ENCODE data around the gene SCYL1.

The SCYL1 gene

DNA sequence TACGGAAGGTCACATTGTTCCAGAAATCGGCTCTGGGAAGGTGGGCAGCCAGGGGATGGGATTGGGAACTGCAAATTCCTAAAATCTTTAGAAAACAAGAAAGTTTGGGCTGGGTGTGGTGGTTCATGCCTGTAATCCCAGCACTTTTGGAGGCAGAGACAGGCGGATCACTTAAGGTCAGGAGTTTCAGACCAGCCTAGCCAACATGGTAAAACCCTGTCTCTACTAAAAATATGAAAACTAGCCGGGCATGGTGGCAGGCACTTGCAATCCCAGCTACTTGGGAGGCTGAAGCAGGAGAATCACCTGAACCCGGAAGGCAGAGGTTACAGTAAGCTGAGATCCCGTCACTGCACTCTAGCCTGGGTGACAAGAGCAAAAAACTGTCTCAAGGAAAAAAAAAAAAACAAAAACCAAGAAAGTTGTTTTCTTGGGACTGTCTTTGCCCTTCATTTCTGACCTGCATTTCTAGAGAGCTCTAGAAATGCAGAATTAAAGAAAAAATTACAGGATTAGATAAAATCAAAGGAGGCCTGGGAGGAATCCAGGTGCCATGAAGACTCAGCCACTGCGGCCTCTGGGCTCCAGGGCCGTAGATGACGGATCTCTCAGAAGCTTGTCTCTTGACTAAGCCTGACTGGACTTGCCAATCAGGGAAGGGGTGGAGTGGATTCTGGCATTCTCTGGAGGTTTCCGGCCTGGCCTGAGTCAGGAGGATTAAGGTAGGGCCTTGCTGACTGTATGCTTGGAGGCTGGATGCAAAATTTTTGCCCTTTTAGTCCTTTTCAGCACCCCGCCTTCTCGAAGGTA is 31.3 kb upstream of the SCYL1 start:
- peak; percentile 99 for DNase-seq

DNA sequence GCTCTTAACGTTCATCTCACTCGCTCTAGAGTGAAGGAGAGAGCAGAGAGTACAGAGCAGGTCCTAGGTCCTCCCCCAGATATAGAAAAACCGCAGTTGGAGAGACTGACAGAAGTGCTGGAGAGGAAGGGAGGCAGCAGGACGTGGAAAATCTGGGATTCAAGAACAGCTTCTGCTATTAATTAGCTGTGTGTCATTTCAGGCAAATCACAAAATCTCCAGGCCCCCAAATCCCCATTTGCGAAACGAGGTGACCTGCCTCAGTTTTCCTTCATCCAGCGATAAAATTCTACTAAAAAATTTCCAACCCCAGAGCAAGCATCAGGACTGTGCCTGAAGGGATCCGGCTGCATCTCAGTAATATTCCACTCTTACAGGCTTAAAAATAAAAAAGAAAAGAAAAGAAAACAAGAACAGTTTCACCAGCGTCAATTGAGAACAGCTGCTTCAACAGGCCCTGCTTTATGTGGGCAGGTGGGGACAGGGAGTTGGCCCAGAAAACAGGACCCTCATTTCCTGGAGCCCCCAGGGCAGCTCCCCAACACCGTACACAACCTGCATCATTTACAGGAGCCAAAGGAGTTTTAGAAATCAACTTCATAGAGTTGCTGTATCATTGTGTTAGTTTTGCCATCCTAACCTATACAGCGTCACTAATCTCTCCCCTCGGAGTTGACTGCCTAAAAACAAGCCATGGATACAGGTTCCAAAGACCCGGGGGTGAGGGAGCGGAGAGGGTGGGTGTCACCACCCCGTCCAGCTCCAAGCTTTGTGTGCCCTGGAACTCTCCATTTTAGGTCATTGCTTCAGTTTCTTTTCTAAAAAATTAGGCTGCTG is 28.4 kb upstream of the SCYL1 start:
- DNase-seq, result no peak

DNA sequence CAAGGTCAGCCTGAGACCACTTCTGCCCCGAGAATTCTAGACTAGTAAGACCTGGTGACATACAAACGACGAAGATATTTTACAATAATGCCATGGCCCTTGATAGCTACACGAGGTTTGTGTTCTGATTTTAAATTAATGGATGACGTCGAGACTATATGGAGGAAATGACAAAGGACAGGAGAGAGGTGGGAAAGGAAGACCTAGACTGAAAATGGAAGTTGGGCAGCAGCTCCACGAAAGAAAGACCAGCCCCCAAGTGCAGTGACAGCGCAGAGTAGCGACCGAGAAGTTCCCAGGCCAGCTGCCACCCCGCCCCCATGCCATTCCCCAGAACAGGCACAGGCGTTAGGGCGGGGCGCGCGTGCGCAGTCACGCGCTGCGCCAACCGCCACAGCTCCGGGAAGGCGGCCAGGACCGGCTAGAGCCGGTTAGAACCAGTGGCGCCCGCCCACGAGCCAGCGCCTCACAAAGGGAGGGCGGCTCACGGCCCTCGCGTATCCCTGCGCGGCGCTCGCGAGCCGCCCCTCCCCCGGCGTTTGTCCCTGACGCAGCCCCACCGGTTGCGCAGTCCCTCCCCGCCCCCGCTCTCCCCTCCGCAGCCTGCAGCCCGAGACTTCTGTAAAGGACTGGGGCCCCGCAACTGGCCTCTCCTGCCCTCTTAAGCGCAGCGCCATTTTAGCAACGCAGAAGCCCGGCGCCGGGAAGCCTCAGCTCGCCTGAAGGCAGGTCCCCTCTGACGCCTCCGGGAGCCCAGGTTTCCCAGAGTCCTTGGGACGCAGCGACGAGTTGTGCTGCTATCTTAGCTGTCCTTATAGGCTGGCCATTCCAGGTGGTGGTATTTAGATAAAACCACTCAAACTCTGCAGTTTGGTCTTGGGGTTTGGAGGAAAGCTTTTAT is 27.5 kb upstream of the SCYL1 start:
- DNase-seq, result peak; percentile 96

DNA sequence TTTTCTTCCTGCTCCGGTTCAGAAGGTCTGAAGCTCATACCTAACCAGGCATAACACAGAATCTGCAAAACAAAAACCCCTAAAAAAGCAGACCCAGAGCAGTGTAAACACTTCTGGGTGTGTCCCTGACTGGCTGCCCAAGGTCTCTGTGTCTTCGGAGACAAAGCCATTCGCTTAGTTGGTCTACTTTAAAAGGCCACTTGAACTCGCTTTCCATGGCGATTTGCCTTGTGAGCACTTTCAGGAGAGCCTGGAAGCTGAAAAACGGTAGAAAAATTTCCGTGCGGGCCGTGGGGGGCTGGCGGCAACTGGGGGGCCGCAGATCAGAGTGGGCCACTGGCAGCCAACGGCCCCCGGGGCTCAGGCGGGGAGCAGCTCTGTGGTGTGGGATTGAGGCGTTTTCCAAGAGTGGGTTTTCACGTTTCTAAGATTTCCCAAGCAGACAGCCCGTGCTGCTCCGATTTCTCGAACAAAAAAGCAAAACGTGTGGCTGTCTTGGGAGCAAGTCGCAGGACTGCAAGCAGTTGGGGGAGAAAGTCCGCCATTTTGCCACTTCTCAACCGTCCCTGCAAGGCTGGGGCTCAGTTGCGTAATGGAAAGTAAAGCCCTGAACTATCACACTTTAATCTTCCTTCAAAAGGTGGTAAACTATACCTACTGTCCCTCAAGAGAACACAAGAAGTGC is 26.7 kb upstream of the SCYL1 start:
- no peak for DNase-seq

DNA sequence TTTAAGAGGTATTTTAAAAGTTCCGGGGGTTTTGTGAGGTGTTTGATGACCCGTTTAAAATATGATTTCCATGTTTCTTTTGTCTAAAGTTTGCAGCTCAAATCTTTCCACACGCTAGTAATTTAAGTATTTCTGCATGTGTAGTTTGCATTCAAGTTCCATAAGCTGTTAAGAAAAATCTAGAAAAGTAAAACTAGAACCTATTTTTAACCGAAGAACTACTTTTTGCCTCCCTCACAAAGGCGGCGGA is 26.2 kb upstream of the SCYL1 start:
- DNase-seq, result no peak

DNA sequence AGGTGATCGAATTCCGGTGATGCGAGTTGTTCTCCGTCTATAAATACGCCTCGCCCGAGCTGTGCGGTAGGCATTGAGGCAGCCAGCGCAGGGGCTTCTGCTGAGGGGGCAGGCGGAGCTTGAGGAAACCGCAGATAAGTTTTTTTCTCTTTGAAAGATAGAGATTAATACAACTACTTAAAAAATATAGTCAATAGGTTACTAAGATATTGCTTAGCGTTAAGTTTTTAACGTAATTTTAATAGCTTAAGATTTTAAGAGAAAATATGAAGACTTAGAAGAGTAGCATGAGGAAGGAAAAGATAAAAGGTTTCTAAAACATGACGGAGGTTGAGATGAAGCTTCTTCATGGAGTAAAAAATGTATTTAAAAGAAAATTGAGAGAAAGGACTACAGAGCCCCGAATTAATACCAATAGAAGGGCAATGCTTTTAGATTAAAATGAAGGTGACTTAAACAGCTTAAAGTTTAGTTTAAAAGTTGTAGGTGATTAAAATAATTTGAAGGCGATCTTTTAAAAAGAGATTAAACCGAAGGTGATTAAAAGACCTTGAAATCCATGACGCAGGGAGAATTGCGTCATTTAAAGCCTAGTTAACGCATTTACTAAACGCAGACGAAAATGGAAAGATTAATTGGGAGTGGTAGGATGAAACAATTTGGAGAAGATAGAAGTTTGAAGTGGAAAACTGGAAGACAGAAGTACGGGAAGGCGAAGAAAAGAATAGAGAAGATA is 25.7 kb upstream of the SCYL1 start, which contains the start of gene MALAT1:
TSS of gene MALAT1 (plus strand) at position 69 of the 736 bp plus-strand sequence.
- DNase-seq, result peak; percentile 76

DNA sequence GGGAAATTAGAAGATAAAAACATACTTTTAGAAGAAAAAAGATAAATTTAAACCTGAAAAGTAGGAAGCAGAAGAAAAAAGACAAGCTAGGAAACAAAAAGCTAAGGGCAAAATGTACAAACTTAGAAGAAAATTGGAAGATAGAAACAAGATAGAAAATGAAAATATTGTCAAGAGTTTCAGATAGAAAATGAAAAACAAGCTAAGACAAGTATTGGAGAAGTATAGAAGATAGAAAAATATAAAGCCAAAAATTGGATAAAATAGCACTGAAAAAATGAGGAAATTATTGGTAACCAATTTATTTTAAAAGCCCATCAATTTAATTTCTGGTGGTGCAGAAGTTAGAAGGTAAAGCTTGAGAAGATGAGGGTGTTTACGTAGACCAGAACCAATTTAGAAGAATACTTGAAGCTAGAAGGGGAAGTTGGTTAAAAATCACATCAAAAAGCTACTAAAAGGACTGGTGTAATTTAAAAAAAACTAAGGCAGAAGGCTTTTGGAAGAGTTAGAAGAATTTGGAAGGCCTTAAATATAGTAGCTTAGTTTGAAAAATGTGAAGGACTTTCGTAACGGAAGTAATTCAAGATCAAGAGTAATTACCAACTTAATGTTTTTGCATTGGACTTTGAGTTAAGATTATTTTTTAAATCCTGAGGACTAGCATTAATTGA is 25.0 kb upstream of the SCYL1 start:
- DNase-seq, result no peak

DNA sequence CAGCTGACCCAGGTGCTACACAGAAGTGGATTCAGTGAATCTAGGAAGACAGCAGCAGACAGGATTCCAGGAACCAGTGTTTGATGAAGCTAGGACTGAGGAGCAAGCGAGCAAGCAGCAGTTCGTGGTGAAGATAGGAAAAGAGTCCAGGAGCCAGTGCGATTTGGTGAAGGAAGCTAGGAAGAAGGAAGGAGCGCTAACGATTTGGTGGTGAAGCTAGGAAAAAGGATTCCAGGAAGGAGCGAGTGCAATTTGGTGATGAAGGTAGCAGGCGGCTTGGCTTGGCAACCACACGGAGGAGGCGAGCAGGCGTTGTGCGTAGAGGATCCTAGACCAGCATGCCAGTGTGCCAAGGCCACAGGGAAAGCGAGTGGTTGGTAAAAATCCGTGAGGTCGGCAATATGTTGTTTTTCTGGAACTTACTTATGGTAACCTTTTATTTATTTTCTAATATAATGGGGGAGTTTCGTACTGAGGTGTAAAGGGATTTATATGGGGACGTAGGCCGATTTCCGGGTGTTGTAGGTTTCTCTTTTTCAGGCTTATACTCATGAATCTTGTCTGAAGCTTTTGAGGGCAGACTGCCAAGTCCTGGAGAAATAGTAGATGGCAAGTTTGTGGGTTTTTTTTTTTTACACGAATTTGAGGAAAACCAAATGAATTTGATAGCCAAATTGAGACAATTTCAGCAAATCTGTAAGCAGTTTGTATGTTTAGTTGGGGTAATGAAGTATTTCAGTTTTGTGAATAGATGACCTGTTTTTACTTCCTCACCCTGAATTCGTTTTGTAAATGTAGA is 24.3 kb upstream of the SCYL1 start:
- no peak for DNase-seq

DNA sequence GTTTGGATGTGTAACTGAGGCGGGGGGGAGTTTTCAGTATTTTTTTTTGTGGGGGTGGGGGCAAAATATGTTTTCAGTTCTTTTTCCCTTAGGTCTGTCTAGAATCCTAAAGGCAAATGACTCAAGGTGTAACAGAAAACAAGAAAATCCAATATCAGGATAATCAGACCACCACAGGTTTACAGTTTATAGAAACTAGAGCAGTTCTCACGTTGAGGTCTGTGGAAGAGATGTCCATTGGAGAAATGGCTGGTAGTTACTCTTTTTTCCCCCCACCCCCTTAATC is 23.8 kb upstream of the SCYL1 start:
- no peak for DNase-seq

DNA sequence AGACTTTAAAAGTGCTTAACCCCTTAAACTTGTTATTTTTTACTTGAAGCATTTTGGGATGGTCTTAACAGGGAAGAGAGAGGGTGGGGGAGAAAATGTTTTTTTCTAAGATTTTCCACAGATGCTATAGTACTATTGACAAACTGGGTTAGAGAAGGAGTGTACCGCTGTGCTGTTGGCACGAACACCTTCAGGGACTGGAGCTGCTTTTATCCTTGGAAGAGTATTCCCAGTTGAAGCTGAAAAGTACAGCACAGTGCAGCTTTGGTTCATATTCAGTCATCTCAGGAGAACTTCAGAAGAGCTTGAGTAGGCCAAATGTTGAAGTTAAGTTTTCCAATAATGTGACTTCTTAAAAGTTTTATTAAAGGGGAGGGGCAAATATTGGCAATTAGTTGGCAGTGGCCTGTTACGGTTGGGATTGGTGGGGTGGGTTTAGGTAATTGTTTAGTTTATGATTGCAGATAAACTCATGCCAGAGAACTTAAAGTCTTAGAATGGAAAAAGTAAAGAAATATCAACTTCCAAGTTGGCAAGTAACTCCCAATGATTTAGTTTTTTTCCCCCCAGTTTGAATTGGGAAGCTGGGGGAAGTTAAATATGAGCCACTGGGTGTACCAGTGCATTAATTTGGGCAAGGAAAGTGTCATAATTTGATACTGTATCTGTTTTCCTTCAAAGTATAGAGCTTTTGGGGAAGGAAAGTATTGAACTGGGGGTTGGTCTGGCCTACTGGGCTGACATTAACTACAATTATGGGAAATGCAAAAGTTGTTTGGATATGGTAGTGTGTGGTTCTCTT is 23.2 kb upstream of the SCYL1 start:
- DNase-seq, result peak; percentile 31

DNA sequence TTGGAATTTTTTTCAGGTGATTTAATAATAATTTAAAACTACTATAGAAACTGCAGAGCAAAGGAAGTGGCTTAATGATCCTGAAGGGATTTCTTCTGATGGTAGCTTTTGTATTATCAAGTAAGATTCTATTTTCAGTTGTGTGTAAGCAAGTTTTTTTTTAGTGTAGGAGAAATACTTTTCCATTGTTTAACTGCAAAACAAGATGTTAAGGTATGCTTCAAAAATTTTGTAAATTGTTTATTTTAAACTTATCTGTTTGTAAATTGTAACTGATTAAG is 22.7 kb upstream of the SCYL1 start:
- DNase-seq, result no peak

DNA sequence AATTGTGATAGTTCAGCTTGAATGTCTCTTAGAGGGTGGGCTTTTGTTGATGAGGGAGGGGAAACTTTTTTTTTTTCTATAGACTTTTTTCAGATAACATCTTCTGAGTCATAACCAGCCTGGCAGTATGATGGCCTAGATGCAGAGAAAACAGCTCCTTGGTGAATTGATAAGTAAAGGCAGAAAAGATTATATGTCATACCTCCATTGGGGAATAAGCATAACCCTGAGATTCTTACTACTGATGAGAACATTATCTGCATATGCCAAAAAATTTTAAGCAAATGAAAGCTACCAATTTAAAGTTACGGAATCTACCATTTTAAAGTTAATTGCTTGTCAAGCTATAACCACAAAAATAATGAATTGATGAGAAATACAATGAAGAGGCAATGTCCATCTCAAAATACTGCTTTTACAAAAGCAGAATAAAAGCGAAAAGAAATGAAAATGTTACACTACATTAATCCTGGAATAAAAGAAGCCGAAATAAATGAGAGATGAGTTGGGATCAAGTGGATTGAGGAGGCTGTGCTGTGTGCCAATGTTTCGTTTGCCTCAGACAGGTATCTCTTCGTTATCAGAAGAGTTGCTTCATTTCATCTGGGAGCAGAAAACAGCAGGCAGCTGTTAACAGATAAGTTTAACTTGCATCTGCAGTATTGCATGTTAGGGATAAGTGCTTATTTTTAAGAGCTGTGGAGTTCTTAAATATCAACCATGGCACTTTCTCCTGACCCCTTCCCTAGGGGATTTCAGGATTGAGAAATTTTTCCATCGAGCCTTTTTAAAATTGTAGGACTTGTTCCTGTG is 22.1 kb upstream of the SCYL1 start:
- DNase-seq, result no peak

DNA sequence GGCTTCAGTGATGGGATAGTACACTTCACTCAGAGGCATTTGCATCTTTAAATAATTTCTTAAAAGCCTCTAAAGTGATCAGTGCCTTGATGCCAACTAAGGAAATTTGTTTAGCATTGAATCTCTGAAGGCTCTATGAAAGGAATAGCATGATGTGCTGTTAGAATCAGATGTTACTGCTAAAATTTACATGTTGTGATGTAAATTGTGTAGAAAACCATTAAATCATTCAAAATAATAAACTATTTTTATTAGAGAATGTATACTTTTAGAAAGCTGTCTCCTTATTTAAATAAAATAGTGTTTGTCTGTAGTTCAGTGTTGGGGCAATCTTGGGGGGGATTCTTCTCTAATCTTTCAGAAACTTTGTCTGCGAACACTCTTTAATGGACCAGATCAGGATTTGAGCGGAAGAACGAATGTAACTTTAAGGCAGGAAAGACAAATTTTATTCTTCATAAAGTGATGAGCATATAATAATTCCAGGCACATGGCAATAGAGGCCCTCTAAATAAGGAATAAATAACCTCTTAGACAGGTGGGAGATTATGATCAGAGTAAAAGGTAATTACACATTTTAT is 21.4 kb upstream of the SCYL1 start:
- DNase-seq, result no peak

DNA sequence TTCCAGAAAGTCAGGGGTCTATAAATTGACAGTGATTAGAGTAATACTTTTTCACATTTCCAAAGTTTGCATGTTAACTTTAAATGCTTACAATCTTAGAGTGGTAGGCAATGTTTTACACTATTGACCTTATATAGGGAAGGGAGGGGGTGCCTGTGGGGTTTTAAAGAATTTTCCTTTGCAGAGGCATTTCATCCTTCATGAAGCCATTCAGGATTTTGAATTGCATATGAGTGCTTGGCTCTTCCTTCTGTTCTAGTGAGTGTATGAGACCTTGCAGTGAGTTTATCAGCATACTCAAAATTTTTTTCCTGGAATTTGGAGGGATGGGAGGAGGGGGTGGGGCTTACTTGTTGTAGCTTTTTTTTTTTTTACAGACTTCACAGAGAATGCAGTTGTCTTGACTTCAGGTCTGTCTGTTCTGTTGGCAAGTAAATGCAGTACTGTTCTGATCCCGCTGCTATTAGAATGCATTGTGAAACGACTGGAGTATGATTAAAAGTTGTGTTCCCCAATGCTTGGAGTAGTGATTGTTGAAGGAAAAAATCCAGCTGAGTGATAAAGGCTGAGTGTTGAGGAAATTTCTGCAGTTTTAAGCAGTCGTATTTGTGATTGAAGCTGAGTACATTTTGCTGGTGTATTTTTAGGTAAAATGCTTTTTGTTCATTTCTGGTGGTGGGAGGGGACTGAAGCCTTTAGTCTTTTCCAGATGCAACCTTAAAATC is 20.8 kb upstream of the SCYL1 start:
- DNase-seq, result peak; percentile 36

DNA sequence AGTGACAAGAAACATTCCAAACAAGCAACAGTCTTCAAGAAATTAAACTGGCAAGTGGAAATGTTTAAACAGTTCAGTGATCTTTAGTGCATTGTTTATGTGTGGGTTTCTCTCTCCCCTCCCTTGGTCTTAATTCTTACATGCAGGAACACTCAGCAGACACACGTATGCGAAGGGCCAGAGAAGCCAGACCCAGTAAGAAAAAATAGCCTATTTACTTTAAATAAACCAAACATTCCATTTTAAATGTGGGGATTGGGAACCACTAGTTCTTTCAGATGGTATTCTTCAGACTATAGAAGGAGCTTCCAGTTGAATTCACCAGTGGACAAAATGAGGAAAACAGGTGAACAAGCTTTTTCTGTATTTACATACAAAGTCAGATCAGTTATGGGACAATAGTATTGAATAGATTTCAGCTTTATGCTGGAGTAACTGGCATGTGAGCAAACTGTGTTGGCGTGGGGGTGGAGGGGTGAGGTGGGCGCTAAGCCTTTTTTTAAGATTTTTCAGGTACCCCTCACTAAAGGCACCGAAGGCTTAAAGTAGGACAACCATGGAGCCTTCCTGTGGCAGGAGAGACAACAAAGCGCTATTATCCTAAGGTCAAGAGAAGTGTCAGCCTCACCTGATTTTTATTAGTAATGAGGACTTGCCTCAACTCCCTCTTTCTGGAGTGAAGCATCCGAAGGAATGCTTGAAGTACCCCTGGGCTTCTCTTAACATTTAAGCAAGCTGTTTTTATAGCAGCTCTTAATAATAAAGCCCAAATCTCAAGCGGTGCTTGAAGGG is 20.0 kb upstream of the SCYL1 start:
- DNase-seq, result no peak

DNA sequence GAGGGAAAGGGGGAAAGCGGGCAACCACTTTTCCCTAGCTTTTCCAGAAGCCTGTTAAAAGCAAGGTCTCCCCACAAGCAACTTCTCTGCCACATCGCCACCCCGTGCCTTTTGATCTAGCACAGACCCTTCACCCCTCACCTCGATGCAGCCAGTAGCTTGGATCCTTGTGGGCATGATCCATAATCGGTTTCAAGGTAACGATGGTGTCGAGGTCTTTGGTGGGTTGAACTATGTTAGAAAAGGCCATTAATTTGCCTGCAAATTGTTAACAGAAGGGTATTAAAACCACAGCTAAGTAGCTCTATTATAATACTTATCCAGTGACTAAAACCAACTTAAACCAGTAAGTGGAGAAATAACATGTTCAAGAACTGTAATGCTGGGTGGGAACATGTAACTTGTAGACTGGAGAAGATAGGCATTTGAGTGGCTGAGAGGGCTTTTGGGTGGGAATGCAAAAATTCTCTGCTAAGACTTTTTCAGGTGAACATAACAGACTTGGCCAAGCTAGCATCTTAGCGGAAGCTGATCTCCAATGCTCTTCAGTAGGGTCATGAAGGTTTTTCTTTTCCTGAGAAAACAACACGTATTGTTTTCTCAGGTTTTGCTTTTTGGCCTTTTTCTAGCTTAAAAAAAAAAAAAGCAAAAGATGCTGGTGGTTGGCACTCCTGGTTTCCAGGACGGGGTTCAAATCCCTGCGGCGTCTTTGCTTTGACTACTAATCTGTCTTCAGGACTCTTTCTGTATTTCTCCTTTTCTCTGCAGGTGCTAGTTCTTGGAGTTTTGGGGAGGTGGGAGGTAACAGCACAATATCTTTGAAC is 19.2 kb upstream of the SCYL1 start:
- no peak for DNase-seq

Measured in NCI-H226 (cell line).